Measurements from ENCODE around the gene ZNF521.

DNA sequence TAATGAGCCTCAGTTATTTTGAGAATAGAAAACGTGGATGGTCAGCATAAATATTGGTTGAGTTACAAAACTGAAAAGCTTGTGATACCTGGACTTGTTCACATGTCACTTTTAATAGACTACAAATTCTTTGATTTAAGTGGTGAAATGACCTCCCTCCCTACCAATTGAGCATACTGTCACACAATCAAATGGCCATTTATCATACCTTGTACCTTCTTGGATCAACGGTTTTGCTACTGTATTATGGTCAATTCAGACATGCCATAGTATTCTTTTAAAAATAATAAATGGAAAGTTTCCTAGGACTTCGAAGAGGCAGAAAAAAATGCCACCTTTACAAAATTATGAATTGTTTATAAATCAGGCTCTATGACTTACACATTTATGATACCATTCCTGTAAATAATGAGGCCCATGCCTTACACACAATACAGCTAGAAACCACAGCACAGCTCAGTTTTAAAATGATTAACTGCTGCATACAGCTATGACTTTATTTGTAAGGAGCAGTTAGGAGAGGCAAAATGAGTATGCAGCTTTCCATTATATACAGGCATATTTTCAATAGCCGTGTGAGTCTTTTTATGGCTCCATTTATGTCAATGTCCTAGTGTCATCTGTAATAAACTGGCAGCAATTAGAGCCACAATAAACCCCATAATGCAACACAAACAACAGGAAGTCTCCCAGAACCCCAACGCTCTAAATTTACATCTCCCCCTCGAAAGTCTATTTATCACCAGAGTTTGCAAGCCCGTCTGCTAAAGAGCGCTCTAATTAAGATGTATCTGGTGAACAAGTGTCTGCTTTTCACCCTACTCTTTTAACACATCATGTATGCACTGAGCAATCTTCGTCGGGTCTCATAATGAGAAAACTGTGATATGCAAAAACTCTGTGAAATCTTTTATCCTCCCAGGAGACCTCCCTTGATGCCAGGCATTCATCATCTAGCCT lies 176.1 kb downstream of the ZNF521 start:
- TF ChIP-seq CTCF (IDR thresholded peaks at IDR 0.05) (no peak), POLR2A (IDR thresholded peaks at IDR 0.05) (no peak), POLR2AphosphoS5 (IDR thresholded peaks at IDR 0.05) (no peak)
